PC-3 (cell line): ENCODE measurements around the gene TPP2. TPM values are rescaled to one million over a fixed set of nuclear protein-coding genes. Genes with fewer than 3 reads are reported as not detected.
A peak's percentile ranks its signal among the peaks of the same experiment; 100 is the strongest.

Experiments used
- ATAC-seq: fragments of 200-7000 bp; cut with Tn5 transposase; 2 replicates; pipeline ENCODE4 v1.9.1; 2020; ENCODE audit warnings: mild to moderate bottlenecking, moderate library complexity
- BruUV-seq: library from RNA; stranded (reverse); fragments of 400-500 nt; replicated peaks from 2 replicates; lab custom pipeline; 2021; lab: Mats Ljungman, UMichigan
- CTCF ChIA-PET: fragments of 300-600 bp; sonication (Branson Sonifier 250); formaldehyde crosslinking; loops from one replicate; lab custom pipeline; 2022; ENCODE audit warnings: antibody characterized with exemption; lab: Charles Lee
- POLR2A ChIA-PET: fragments of 300-600 bp; sonication (Branson Sonifier 250); formaldehyde crosslinking; loops from one replicate; lab custom pipeline; 2022; ENCODE audit warnings: antibody characterized with exemption; ENCODE audit not compliant: unreplicated experiment; lab: Charles Lee
- DNase-seq: peaks from one replicate; pipeline ENCODE4 v3.0.0-alpha.2; 2015
- H2AFZ ChIP-seq: fragments of 300-600 bp; sonication (generic); 2 replicates; pipeline ENCODE4 v1.6.0; 2016; ENCODE audit warnings: antibody characterized with exemption, low read length
- H3F3A ChIP-seq: fragments of 300-600 bp; sonication (generic); one replicate; pipeline ENCODE4 v1.6.0; 2017; ENCODE audit warnings: antibody characterized with exemption, low read length, control low read depth, mild to moderate bottlenecking; ENCODE audit not compliant: unreplicated experiment
- H3K27ac ChIP-seq: fragments of 300-600 bp; sonication (generic); 2 replicates; pipeline ENCODE4 v1.5.1; 2016; ENCODE audit warnings: mild to moderate bottlenecking, low read length
- H3K27me3 ChIP-seq: fragments of 300-600 bp; sonication (generic); 2 replicates; pipeline ENCODE4 v1.6.1; 2016; ENCODE audit warnings: low read length, mixed read lengths
- H3K36me3 ChIP-seq: fragments of 300-600 bp; sonication (generic); 2 replicates; pipeline ENCODE4 v1.6.1; 2016; ENCODE audit warnings: low read depth, mixed run types, low read length, mixed read lengths
- H3K4me1 ChIP-seq: fragments of 300-600 bp; sonication (generic); 2 replicates; pipeline ENCODE4 v1.5.1; 2016; ENCODE audit warnings: low read length; ENCODE audit not compliant: insufficient read depth
- H3K4me2 ChIP-seq: fragments of 300-600 bp; sonication (generic); 2 replicates; pipeline ENCODE4 v1.6.0; 2016; ENCODE audit warnings: low read length
- H3K4me3 ChIP-seq: fragments of 300-600 bp; sonication (generic); 2 replicates; pipeline ENCODE4 v1.5.1; 2016; ENCODE audit warnings: mild to moderate bottlenecking, low read length, mixed read lengths
- H3K79me2 ChIP-seq: fragments of 300-600 bp; sonication (generic); 2 replicates; pipeline ENCODE4 v1.6.1; 2017; ENCODE audit warnings: low read length, mixed read lengths
- H3K9ac ChIP-seq: fragments of 300-600 bp; sonication (generic); 2 replicates; pipeline ENCODE4 v1.6.0; 2016; ENCODE audit warnings: mild to moderate bottlenecking, low read length
- H3K9me2 ChIP-seq: fragments of 300-600 bp; sonication (generic); replicated peaks from 2 replicates; pipeline ENCODE4 v1.6.1; 2016; ENCODE audit warnings: mixed run types, low read length, mixed read lengths
- H3K9me3 ChIP-seq: fragments of 300-600 bp; sonication (generic); 2 replicates; pipeline ENCODE4 v1.6.1; 2016; ENCODE audit warnings: low read length, mixed read lengths
- H4K20me1 ChIP-seq: fragments of 300-600 bp; sonication (generic); 2 replicates; pipeline ENCODE4 v1.6.1; 2016; ENCODE audit warnings: low read length, mixed read lengths
- CTCF ChIP-seq: fragments of 300-600 bp; sonication (generic); conservative IDR thresholded peaks from 2 replicates; pipeline ENCODE4 v1.5.1; 2017; ENCODE audit warnings: antibody characterized with exemption, low read depth, mild to moderate bottlenecking, low read length
- EZH2 ChIP-seq: fragments of 300-600 bp; sonication (generic); IDR thresholded peaks from one replicate; pipeline ENCODE4 v1.6.1; 2017; ENCODE audit warnings: antibody characterized with exemption, mild to moderate bottlenecking, low read length; ENCODE audit not compliant: unreplicated experiment
- EZH2phosphoT487 ChIP-seq: fragments of 300-600 bp; sonication (generic); IDR thresholded peaks from 2 replicates; pipeline ENCODE4 v1.6.1; 2018; ENCODE audit warnings: mild to moderate bottlenecking, antibody characterized with exemption, low read length, borderline replicate concordance
- intact Hi-C: fragments of 100-400 bp; cut with micrococcal nuclease; formaldehyde crosslinking; loops from 2 replicates; pipeline ENCODE4 v1.9.0; 2023
- total RNA-seq: library from RNA; depleted of rRNA; stranded (reverse); fragments of >200 nt; gene quantifications from 2 replicates; pipeline ENCODE4 v1.2.3, GENCODE V29; 2014

The TPP2 gene
- total RNA-seq, 1 experiment from 2014 or later: 30.4 TPM

GRCh38 chr13:102597029-102597961, 509 bp downstream of the TPP2 start:
- Histone ChIP-seq H3K9ac (peak overlapping the region; percentile 96), H3K4me3 (peak overlapping the region; percentile 94), H2AFZ (peak overlapping the region; percentile 67; the same call in 1 of the 2 replicates), H3K9me3 (no peaks in the 10 kb centered on the region), H3K27ac (peak overlapping the region; percentile 31; the same call in 1 of the 2 replicates), H3K4me1 (peaks cover 16% of the 10 kb centered on the region; the same call in 1 of the 2 replicates), H4K20me1 (peaks cover 28% of the 10 kb centered on the region), H3F3A (no peaks in the 10 kb centered on the region), H3K27me3 (no peaks in the 10 kb centered on the region), H3K79me2 (peaks cover 66% of the 10 kb centered on the region), H3K4me2 (peak overlapping the region; percentile 89), H3K36me3 (no peaks in the 10 kb centered on the region), H3K9me2 (no peaks in the 10 kb centered on the region)
- intact Hi-C loops: loop anchor here (5.0 kb wide), 2 partner anchors 55 to 110 kb away; no protein-coding TSS in a partner anchor
- POLR2A ChIA-PET: interaction anchor here (0.5 to 1.0 kb wide), 5 partner anchors 25 to 289 kb away, joined by 3 to 5 read pairs (median 4); no protein-coding TSS in a partner anchor
- BruUV-seq: no TSS peak
- TF ChIP-seq EZH2phosphoT487: no peak
- no peak for TF ChIP-seq CTCF
- no peak for TF ChIP-seq EZH2
- CTCF ChIA-PET: interaction anchor here (1.2 kb wide), 1 partner anchor 128 kb away, joined by 3 read pairs; no protein-coding TSS in a partner anchor
- peak; percentile 34 for DNase-seq
- ATAC-seq: peak; percentile 14

DNA sequence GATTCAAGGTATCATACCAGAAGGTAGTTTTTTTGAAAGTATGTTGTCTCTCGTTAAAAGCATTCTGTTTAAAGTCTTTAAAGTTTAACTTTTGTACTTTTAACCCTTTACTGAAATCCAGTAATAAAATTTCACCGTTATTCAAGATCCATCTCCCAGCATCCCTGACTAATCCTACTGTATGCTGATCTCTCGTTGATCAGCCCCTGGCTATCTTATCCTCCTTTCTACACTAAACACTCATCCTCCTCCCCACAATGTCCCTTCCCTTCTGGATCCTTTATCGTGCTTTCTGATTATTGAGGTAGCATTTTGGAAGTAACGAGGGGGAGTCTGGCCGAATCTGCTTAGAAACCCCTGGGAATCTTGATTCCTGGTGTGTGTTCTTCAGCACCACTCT, 1.3 kb downstream of the TPP2 start:
- DNase-seq (no peak), ATAC-seq (no peak)
- TF ChIP-seq EZH2phosphoT487 (no peak), CTCF (no peak)
- Histone ChIP-seq H3K27me3 (no peaks in the 10 kb centered on the region), H3K9me2 (no peaks in the 10 kb centered on the region), H3K36me3 (no peaks in the 10 kb centered on the region), H3K4me2 (peak overlapping the region; percentile 89), H3K79me2 (peaks cover 73% of the 10 kb centered on the region), H3F3A (no peaks in the 10 kb centered on the region), H3K9ac (peak overlapping the region; percentile 96; the same call in 1 of the 2 replicates), H3K4me1 (peaks cover 12% of the 10 kb centered on the region; the same call in 1 of the 2 replicates), H2AFZ (no peak overlapping the region), H3K9me3 (no peaks in the 10 kb centered on the region), H3K27ac (no peak overlapping the region), H4K20me1 (peaks cover 28% of the 10 kb centered on the region), H3K4me3 (peak overlapping the region; percentile 94)
- ChIA-PET CTCF (no interaction called here), POLR2A (interaction anchor here (0.5 to 0.7 kb wide), 2 partner anchors 24 to 204 kb away, joined by 3 to 4 read pairs; no protein-coding TSS in a partner anchor)
- TSS peak; percentile 51 for BruUV-seq
- intact Hi-C loops: loop anchor here (5.0 kb wide), 2 partner anchors 54 to 109 kb away; no protein-coding TSS in a partner anchor
